Nephron progenitor cell (in vitro differentiated cells): Measurements from ENCODE around the gene ZNF385D.

ENCODE experiments used
- DNase-seq: peaks from one replicate; pipeline ENCODE4 v3.0.0; 2021
- H3K27ac Mint-ChIP-seq: 2 replicates; pipeline ENCODE4 v1.8.0; 2021; ENCODE audit warnings: mild to moderate bottlenecking, moderate library complexity, mixed read lengths
- H3K27me3 Mint-ChIP-seq: 2 replicates; pipeline ENCODE4 v1.8.0; 2021; ENCODE audit warnings: mild to moderate bottlenecking, low read depth, mixed read lengths; ENCODE audit not compliant: poor library complexity
- H3K36me3 Mint-ChIP-seq: 2 replicates; pipeline ENCODE4 v1.8.0; 2021; ENCODE audit warnings: low read depth, mixed read lengths
- H3K4me1 Mint-ChIP-seq: 2 replicates; pipeline ENCODE4 v1.8.0; 2021; ENCODE audit warnings: mixed read lengths
- H3K4me3 Mint-ChIP-seq: 2 replicates; pipeline ENCODE4 v1.8.0; 2021; ENCODE audit warnings: mild to moderate bottlenecking, moderate library complexity, mixed read lengths
- H3K9me3 Mint-ChIP-seq: 2 replicates; pipeline ENCODE4 v1.8.0; 2021; ENCODE audit warnings: mild to moderate bottlenecking, moderate library complexity, mixed read lengths
- CTCF ChIP-seq: fragments of 200-600 bp; sonication (generic); IDR thresholded peaks from 2 replicates; pipeline ENCODE4 v1.5.0; 2021; ENCODE audit warnings: antibody characterized with exemption

The ZNF385D gene

GRCh38 chr3:21520106-21520963 lies 230.7 kb downstream of the ZNF385D start:
- no peak for TF ChIP-seq CTCF
- Mint-ChIP-seq H3K36me3 (no peaks in the 10 kb centered on the region), H3K9me3 (no peaks in the 10 kb centered on the region), H3K4me1 (no peaks in the 10 kb centered on the region), H3K27ac (no peak overlapping the region), H3K4me3 (no peak overlapping the region), H3K27me3 (peaks cover 9% of the 10 kb centered on the region)
- no peak for DNase-seq

GRCh38 chr3:21517184-21517583 lies 233.8 kb downstream of the ZNF385D start:
- no peak for TF ChIP-seq CTCF
- Mint-ChIP-seq H3K27me3 (peaks cover 4% of the 10 kb centered on the region), H3K4me3 (no peak overlapping the region), H3K27ac (no peak overlapping the region), H3K36me3 (no peaks in the 10 kb centered on the region), H3K9me3 (no peaks in the 10 kb centered on the region), H3K4me1 (no peaks in the 10 kb centered on the region)
- DNase-seq, result no peak

GRCh38 chr3:21515417-21515816 lies 235.6 kb downstream of the ZNF385D start:
- Mint-ChIP-seq H3K4me3 (no peak overlapping the region), H3K27ac (no peak overlapping the region), H3K9me3 (no peaks in the 10 kb centered on the region), H3K36me3 (no peaks in the 10 kb centered on the region), H3K27me3 (peaks cover 4% of the 10 kb centered on the region), H3K4me1 (no peaks in the 10 kb centered on the region)
- TF ChIP-seq CTCF, result no peak
- DNase-seq, result no peak

GRCh38 chr3:21509731-21510470 lies 241.1 kb downstream of the ZNF385D start:
- DNase-seq, result no peak
- Mint-ChIP-seq H3K27me3 (no peaks in the 10 kb centered on the region), H3K4me3 (no peak overlapping the region), H3K4me1 (peaks cover 7% of the 10 kb centered on the region), H3K27ac (no peak overlapping the region), H3K9me3 (no peaks in the 10 kb centered on the region), H3K36me3 (no peaks in the 10 kb centered on the region)
- no peak for TF ChIP-seq CTCF

- H3K9me3 Mint-ChIP-seq, result no peaks in the 10 kb centered on the region
- peaks cover 2% of the 10 kb centered on the region for H3K27me3 Mint-ChIP-seq
- DNase-seq, result no peak
- H3K27ac Mint-ChIP-seq, result no peak overlapping the region
- peaks cover 7% of the 10 kb centered on the region for H3K4me1 Mint-ChIP-seq
- TF ChIP-seq CTCF, result no peak
- H3K36me3 Mint-ChIP-seq, result no peaks in the 10 kb centered on the region
- H3K4me3 Mint-ChIP-seq, result no peak overlapping the region
Observed at GRCh38 chr3:21508246-21508645, 242.8 kb downstream of the ZNF385D start.
